Upper lobe of left lung (tissue), 6 donors: ENCODE results near the gene CALML6. TPM values are rescaled to one million over a fixed set of nuclear protein-coding genes. Genes with fewer than 3 reads are reported as not detected.

Experiments used
- ATAC-seq, 2 donors: fragments of 200-7000 bp; cut with Tn5 transposase; one replicate each; pipeline ENCODE4 v1.9.1; 2022; ENCODE audit warnings: mild to moderate bottlenecking in 2 of 2, moderate library complexity in 2 of 2; ENCODE audit not compliant: low FRiP score in 2 of 2
- DNase-seq, 2 donors: peaks; one replicate each; pipeline ENCODE4 v3.0.0-alpha.2; 2019 to 2020
- H3K27ac ChIP-seq, 4 donors: fragments of 200-600 bp; sonication (generic); one replicate each; pipeline ENCODE4 v1.5.1; 2016 to 2019
- H3K27me3 ChIP-seq, 4 donors: fragments of 200-600 bp; sonication (generic); one replicate each; pipeline ENCODE4 v1.5.1; 2017 to 2019
- H3K36me3 ChIP-seq, 4 donors: fragments of 200-600 bp; sonication (generic); one replicate each; pipeline ENCODE4 v1.5.1; 2016 to 2019
- H3K4me1 ChIP-seq, 4 donors: fragments of 200-600 bp; sonication (generic); one replicate each; pipeline ENCODE4 v1.5.1; 2018 to 2019
- H3K4me3 ChIP-seq, 4 donors: fragments of 200-600 bp; sonication (generic); one replicate each; pipeline ENCODE4 v1.5.1; 2017 to 2019; ENCODE audit warnings: mild to moderate bottlenecking in 2 of 4, moderate library complexity in 1 of 4
- H3K9me3 ChIP-seq, 4 donors: fragments of 200-600 bp; sonication (generic); one replicate each; pipeline ENCODE4 v1.5.1; 2018 to 2019
- CTCF ChIP-seq, 6 experiments: fragments of 450-650 bp in 4 of 6; fragments of 200-600 bp in 2 of 6; sonication (generic) in 2 of 6; IDR thresholded peaks; one replicate each; pipeline ENCODE4 v1.5.1; 2016 to 2019; ENCODE audit warnings: antibody characterized with exemption in 6 of 6
- EP300 ChIP-seq, 4 donors: sonication (generic); formaldehyde crosslinking; IDR thresholded peaks; one replicate each; pipeline ENCODE4 v1.5.1; 2017; ENCODE audit warnings: antibody characterized with exemption in 4 of 4, control low read depth in 2 of 4
- POLR2A ChIP-seq, 4 donors: fragments of 450-650 bp; IDR thresholded peaks; one replicate each; pipeline ENCODE4 v1.5.1; 2016 to 2017; ENCODE audit warnings: antibody characterized with exemption in 4 of 4, mild to moderate bottlenecking in 2 of 4
- POLR2AphosphoS5 ChIP-seq, 2 donors: sonication (generic); formaldehyde crosslinking; IDR thresholded peaks; one replicate each; pipeline ENCODE4 v1.5.1; 2017; ENCODE audit warnings: antibody characterized with exemption in 2 of 2
- WGBS, 2 donors: methylation state at CpG; one replicate each; pipeline ENCODE4 v1.1.5; 2017 to 2018; 5-methylcytosine and 5-hydroxymethylcytosine counted together
- total RNA-seq, 6 donors: library from RNA; depleted of rRNA in 4 of 6; stranded (reverse); fragments of >200 nt in 4 of 6; gene quantifications; one replicate each; pipeline versions ENCODE4 v1.1.0 to v1.2.1, GENCODE V29; 2016 to 2021
- donor health status: DM: no; HTN: no; CAD: no; lungs with moderate emphysema.
- donor health status: DM: no; HTN: yes; CAD: no; lungs with severe emphysema.

Gene CALML6
- total RNA-seq, 6 donors from 2014 or later = 0.37 to 0.57 (median 0.39) TPM; not detected in 3

- DNase-seq = no peak
- no peak for ATAC-seq
- H3K36me3 ChIP-seq = no peaks in the 10 kb centered on the region
- no peak overlapping the region for H3K4me3 ChIP-seq
- peaks cover 16 to 30% (median 20%) of the 10 kb centered on the region in 4 donors for H3K4me1 ChIP-seq
- no peaks in the 10 kb centered on the region for H3K27me3 ChIP-seq
- WGBS, 2 donors = 85 to 91% methylated on average over 3 to 6 of the region's 6 CpGs
- no peaks in the 10 kb centered on the region for H3K9me3 ChIP-seq
- TF ChIP-seq CTCF (IDR thresholded peaks at IDR 0.05) (no peak), POLR2A (IDR thresholded peaks at IDR 0.05) (no peak), EP300 (IDR thresholded peaks at IDR 0.05) (no peak), POLR2AphosphoS5 (IDR thresholded peaks at IDR 0.05) (no peak)
- H3K27ac ChIP-seq = no peak overlapping the region
These were observed 7.6 kb downstream of the CALML6 start for GRCh38 chr1:1922702-1922955.

- no peaks in the 10 kb centered on the region for H3K27me3 ChIP-seq
- H3K9me3 ChIP-seq = no peaks in the 10 kb centered on the region
- H3K27ac ChIP-seq = no peak overlapping the region
- DNase-seq (peak in 1 of 2 donors; percentile 77), ATAC-seq (no peak)
- H3K36me3 ChIP-seq = no peaks in the 10 kb centered on the region
- H3K4me3 ChIP-seq = no peak overlapping the region
- peaks cover 16 to 30% (median 17%) of the 10 kb centered on the region in 4 donors for H3K4me1 ChIP-seq
- TF ChIP-seq CTCF (IDR thresholded peaks at IDR 0.05) (no peak), POLR2AphosphoS5 (IDR thresholded peaks at IDR 0.05) (no peak), EP300 (IDR thresholded peaks at IDR 0.05) (no peak), POLR2A (IDR thresholded peaks at IDR 0.05) (no peak)
- WGBS, 2 donors = 84 to 92% methylated on average over 5 to 23 of the region's 29 CpGs
These were observed 8.1 kb downstream of the CALML6 start for GRCh38 chr1:1922956-1923833.

GRCh38 chr1:1924386-1924785 lies 9.3 kb downstream of the CALML6 start:
- 53 to 80% methylated on average over 2 to 4 of the region's 18 CpGs for WGBS, 2 donors
- H3K9me3 ChIP-seq = no peaks in the 10 kb centered on the region
- no peaks in the 10 kb centered on the region for H3K36me3 ChIP-seq
- DNase-seq (peak in 1 of 2 donors; percentile 68), ATAC-seq (no peak)
- peaks cover 8 to 23% (median 9%) of the 10 kb centered on the region in 4 donors for H3K4me1 ChIP-seq
- no peaks in the 10 kb centered on the region for H3K27me3 ChIP-seq
- no peak overlapping the region for H3K27ac ChIP-seq
- TF ChIP-seq EP300 (IDR thresholded peaks at IDR 0.05) (no peak), POLR2AphosphoS5 (IDR thresholded peaks at IDR 0.05) (no peak), CTCF (IDR thresholded peaks at IDR 0.05) (no peak), POLR2A (IDR thresholded peaks at IDR 0.05) (no peak)
- no peak overlapping the region for H3K4me3 ChIP-seq

- DNase-seq = peak in 1 of 2 donors; percentile 67
These were observed 9.8 kb downstream of the CALML6 start for GRCh38 chr1:1924849-1925248.

GRCh38 chr1:1925437-1926345 lies 10.6 kb downstream of the CALML6 start:
- no peak overlapping the region for H3K4me3 ChIP-seq
- ATAC-seq (no peak), DNase-seq (peak in 1 of 2 donors; percentile 75)
- no peak for TF ChIP-seq POLR2AphosphoS5 (IDR thresholded peaks at IDR 0.05)
- no peak for TF ChIP-seq POLR2A (IDR thresholded peaks at IDR 0.05)
- TF ChIP-seq EP300 (IDR thresholded peaks at IDR 0.05) = no peak
- no peak for TF ChIP-seq CTCF (IDR thresholded peaks at IDR 0.05)
- H3K4me1 ChIP-seq = peaks cover 3 to 15% (median 5%) of the 10 kb centered on the region in 4 donors
- H3K27ac ChIP-seq = no peak overlapping the region
- H3K27me3 ChIP-seq = no peaks in the 10 kb centered on the region
- H3K9me3 ChIP-seq = no peaks in the 10 kb centered on the region
- 81 to 86% methylated on average over 12 to 25 of the region's 27 CpGs for WGBS, 2 donors
- no peaks in the 10 kb centered on the region for H3K36me3 ChIP-seq

More at GRCh38 chr1:1924849-1925248, 9.8 kb downstream of the CALML6 start:
- no peaks in the 10 kb centered on the region for H3K9me3 ChIP-seq
- no peaks in the 10 kb centered on the region for H3K27me3 ChIP-seq
- ATAC-seq = no peak
- no peak overlapping the region for H3K4me3 ChIP-seq
- peaks cover 3 to 18% (median 6%) of the 10 kb centered on the region in 4 donors for H3K4me1 ChIP-seq
- no peak for TF ChIP-seq POLR2A (IDR thresholded peaks at IDR 0.05)
- no peak for TF ChIP-seq POLR2AphosphoS5 (IDR thresholded peaks at IDR 0.05)
- no peak for TF ChIP-seq EP300 (IDR thresholded peaks at IDR 0.05)
- H3K36me3 ChIP-seq = no peaks in the 10 kb centered on the region
- no peak overlapping the region for H3K27ac ChIP-seq
- WGBS, 2 donors = 91 to 93% methylated on average over 18 to 21 of the region's 21 CpGs
